Left hindlimb (tissue), 1 donor: ENCODE data around the gene FYB1.
"Not testable (repeated sequence)": the region's sequence is repeated elsewhere in the genome, so short reads cannot be mapped to it uniquely, and the experiment has no call there.

Source experiments
- DNase-seq: peaks from one replicate; pipeline ENCODE4 v3.0.0-alpha.2; 2018

Gene FYB1

GRCh38 chr5:39219437-39219836 lies at the start of gene FYB1:
TSS of gene FYB1 (minus strand) at chr5:39219563. CDS start at chr5:39202960, 16,603 bp downstream.
- DNase-seq = peak; percentile 45

- DNase-seq = no peak
These were observed 47.8 kb upstream of the FYB1 start for GRCh38 chr5:39267186-39267585.

GRCh38 chr5:39266442-39266841 lies 47.1 kb upstream of the FYB1 start:
- DNase-seq = no peak

GRCh38 chr5:39264528-39264927 lies 45.2 kb upstream of the FYB1 start:
- no peak for DNase-seq

- DNase-seq = no peak
These were observed 43.6 kb upstream of the FYB1 start for GRCh38 chr5:39262981-39263380.

- no peak for DNase-seq
These were observed 40.7 kb upstream of the FYB1 start for GRCh38 chr5:39260095-39260494.

- no peak for DNase-seq
These were observed 38.2 kb upstream of the FYB1 start for GRCh38 chr5:39257554-39257953.

- DNase-seq = no peak
These were observed 37.3 kb upstream of the FYB1 start for GRCh38 chr5:39256477-39257235.

GRCh38 chr5:39255406-39255805 lies 36.0 kb upstream of the FYB1 start:
- DNase-seq = no peak

GRCh38 chr5:39254671-39255070 lies 35.3 kb upstream of the FYB1 start:
- no peak for DNase-seq

GRCh38 chr5:39253196-39253595 lies 33.8 kb upstream of the FYB1 start:
- no peak for DNase-seq

GRCh38 chr5:39249564-39250274 lies 30.4 kb upstream of the FYB1 start:
- DNase-seq = no peak

GRCh38 chr5:39249069-39249468 lies 29.7 kb upstream of the FYB1 start:
- no peak for DNase-seq

GRCh38 chr5:39240750-39241149 lies 21.4 kb upstream of the FYB1 start:
- DNase-seq = no peak

- DNase-seq = no peak
These were observed 19.2 kb upstream of the FYB1 start for GRCh38 chr5:39238366-39239105.

- no peak for DNase-seq
These were observed 17.4 kb upstream of the FYB1 start for GRCh38 chr5:39236718-39237117.

GRCh38 chr5:39235648-39236047 lies 16.3 kb upstream of the FYB1 start:
- no peak for DNase-seq

GRCh38 chr5:39234494-39234893 lies 15.1 kb upstream of the FYB1 start:
- DNase-seq = not testable (repeated sequence)

GRCh38 chr5:39233783-39234182 lies 14.4 kb upstream of the FYB1 start:
- DNase-seq = no peak

- DNase-seq = no peak
These were observed 12.6 kb upstream of the FYB1 start for GRCh38 chr5:39231705-39232525.

GRCh38 chr5:39228596-39228995 lies 9.2 kb upstream of the FYB1 start:
- DNase-seq = no peak

GRCh38 chr5:39226558-39226957 lies 7.2 kb upstream of the FYB1 start:
- no peak for DNase-seq

GRCh38 chr5:39226100-39226451 lies 6.7 kb upstream of the FYB1 start:
- DNase-seq = no peak
